Esophagus (tissue), 2 donors: ENCODE results near the gene APRT. TPM values are rescaled to one million over a fixed set of nuclear protein-coding genes. Genes with fewer than 3 reads are reported as not detected.

ENCODE experiments used
- H3K27ac ChIP-seq, 2 donors: one replicate each; pipeline ENCODE4 v1.5.1; 2013; ENCODE audit warnings: low read depth in 2 of 2, mild to moderate bottlenecking in 2 of 2, inconsistent platforms in 1 of 2, low read length in 1 of 2, moderate library complexity in 1 of 2
- H3K27me3 ChIP-seq, 2 donors: one replicate each; pipeline ENCODE4 v1.6.1; 2013; ENCODE audit warnings: low read length in 2 of 2, control low read depth in 1 of 2, mild to moderate bottlenecking in 1 of 2; ENCODE audit not compliant: insufficient read depth in 2 of 2, control insufficient read depth in 1 of 2
- H3K36me3 ChIP-seq, 2 donors: one replicate each; pipeline ENCODE4 v1.6.1; 2013; ENCODE audit warnings: low read length in 1 of 2; ENCODE audit not compliant: control insufficient read depth in 2 of 2, insufficient read depth in 2 of 2
- H3K4me1 ChIP-seq, 2 donors: one replicate each; pipeline ENCODE4 v1.6.1; 2013; ENCODE audit warnings: low read length in 1 of 2; ENCODE audit not compliant: control insufficient read depth in 2 of 2, insufficient read depth in 2 of 2
- H3K4me3 ChIP-seq, 2 donors: one replicate each; pipeline ENCODE4 v1.5.1; 2013; ENCODE audit warnings: low read length in 2 of 2, mild to moderate bottlenecking in 2 of 2, low read depth in 1 of 2, moderate library complexity in 1 of 2
- H3K9me3 ChIP-seq, 2 donors: one replicate each; pipeline ENCODE4 v1.6.1; 2013; ENCODE audit warnings: mild to moderate bottlenecking in 2 of 2, low read depth in 1 of 2, low read length in 1 of 2, moderate library complexity in 1 of 2; ENCODE audit not compliant: control insufficient read depth in 2 of 2, insufficient read depth in 1 of 2
- WGBS, 2 donors: extraction: QIAGEN DNeasy Blood & Tissue Kit; methylation state at CpG; one replicate each; pipeline ENCODE4 v1.1.7; 2013; 5-methylcytosine and 5-hydroxymethylcytosine counted together
- polyA plus RNA-seq, 2 donors: library from polyadenylated mRNA; stranded (reverse); fragments of 200-250 nt; gene quantifications; one replicate each; pipeline ENCODE4 v1.2.3, GENCODE V29; 2013
- donor health status: healthy with polysubstance abuse.
- donor health status: Bipolar disorder and iron deficiency.

APRT gene
- polyA plus RNA-seq, 2 donors: 137 to 223 TPM

GRCh38 chr16:88784074-88784855, 27.5 kb downstream of the APRT start:
- H3K4me3 ChIP-seq: peak overlapping the region; percentile 71 to 73
- H3K9me3 ChIP-seq: no peaks in the 10 kb centered on the region
- 2 to 6% methylated on average over 44 to 74 of the region's 74 CpGs for WGBS, 2 donors
- H3K27me3 ChIP-seq: no peaks in the 10 kb centered on the region
- H3K36me3 ChIP-seq: no peaks in the 10 kb centered on the region
- peaks cover 8 to 27% of the 10 kb centered on the region in 2 donors for H3K4me1 ChIP-seq
- H3K27ac ChIP-seq: peak overlapping the region; percentile 86 to 94

- 20 to 26% methylated on average over 27 of the region's 27 CpGs for WGBS, 2 donors
- Histone ChIP-seq H3K27me3 (no peaks in the 10 kb centered on the region), H3K4me3 (peak overlapping the region; percentile 71 to 73), H3K36me3 (no peaks in the 10 kb centered on the region), H3K4me1 (peaks cover 8 to 27% of the 10 kb centered on the region in 2 donors), H3K9me3 (no peaks in the 10 kb centered on the region), H3K27ac (peak overlapping the region; percentile 86 to 94)
Measured at GRCh38 chr16:88783391-88784073, 28.2 kb downstream of the APRT start.

- H3K4me3 ChIP-seq: peak overlapping the region; percentile 71 to 73
- no peaks in the 10 kb centered on the region for H3K9me3 ChIP-seq
- 26 to 39% methylated on average over 16 of the region's 16 CpGs for WGBS, 2 donors
- peak overlapping the region; percentile 86 to 94 for H3K27ac ChIP-seq
- H3K4me1 ChIP-seq: peaks cover 8 to 27% of the 10 kb centered on the region in 2 donors
- no peaks in the 10 kb centered on the region for H3K36me3 ChIP-seq
- no peaks in the 10 kb centered on the region for H3K27me3 ChIP-seq
Measured at GRCh38 chr16:88782454-88783390, 29.0 kb downstream of the APRT start.

- H3K27me3 ChIP-seq: no peaks in the 10 kb centered on the region
- H3K4me3 ChIP-seq: peak overlapping the region in 1 of 2 donors; percentile 4
- WGBS, 2 donors: 60 to 61% methylated on average over 28 of the region's 28 CpGs
- no peaks in the 10 kb centered on the region for H3K9me3 ChIP-seq
- H3K36me3 ChIP-seq: no peaks in the 10 kb centered on the region
- peaks cover 8 to 30% of the 10 kb centered on the region in 2 donors for H3K4me1 ChIP-seq
- H3K27ac ChIP-seq: peak overlapping the region; percentile 86 to 94
Measured at GRCh38 chr16:88781140-88782077, 30.3 kb downstream of the APRT start.

- peaks cover 8 to 30% of the 10 kb centered on the region in 2 donors for H3K4me1 ChIP-seq
Measured at GRCh38 chr16:88780142-88781062, 31.3 kb downstream of the APRT start.

GRCh38 chr16:88779406-88780141, 32.2 kb downstream of the APRT start:
- no peak overlapping the region for H3K4me3 ChIP-seq
- H3K9me3 ChIP-seq: no peaks in the 10 kb centered on the region
- peak overlapping the region; percentile 58 to 75 for H3K27ac ChIP-seq
- peaks cover 8 to 30% of the 10 kb centered on the region in 2 donors for H3K4me1 ChIP-seq
- peaks cover 0 to 3% of the 10 kb centered on the region in 2 donors for H3K36me3 ChIP-seq
- 66 to 69% methylated on average over 34 of the region's 34 CpGs for WGBS, 2 donors
- no peaks in the 10 kb centered on the region for H3K27me3 ChIP-seq

More at GRCh38 chr16:88780142-88781062, 31.3 kb downstream of the APRT start:
- Histone ChIP-seq H3K27me3 (no peaks in the 10 kb centered on the region), H3K36me3 (no peaks in the 10 kb centered on the region), H3K4me3 (no peak overlapping the region), H3K27ac (peak overlapping the region; percentile 58 to 75), H3K9me3 (no peaks in the 10 kb centered on the region)
- WGBS, 2 donors: 58 to 67% methylated on average over 13 of the region's 13 CpGs

GRCh38 chr16:88778541-88779065, 33.1 kb downstream of the APRT start:
- Histone ChIP-seq H3K36me3 (peaks cover 0 to 3% of the 10 kb centered on the region in 2 donors), H3K27ac (peak overlapping the region; percentile 17 to 35), H3K4me3 (no peak overlapping the region), H3K4me1 (peaks cover 8 to 33% of the 10 kb centered on the region in 2 donors), H3K27me3 (no peaks in the 10 kb centered on the region), H3K9me3 (no peaks in the 10 kb centered on the region)
- 77 to 85% methylated on average over 30 of the region's 30 CpGs for WGBS, 2 donors
